ENCODE results near the gene LPIN1.

Gene LPIN1

DNA sequence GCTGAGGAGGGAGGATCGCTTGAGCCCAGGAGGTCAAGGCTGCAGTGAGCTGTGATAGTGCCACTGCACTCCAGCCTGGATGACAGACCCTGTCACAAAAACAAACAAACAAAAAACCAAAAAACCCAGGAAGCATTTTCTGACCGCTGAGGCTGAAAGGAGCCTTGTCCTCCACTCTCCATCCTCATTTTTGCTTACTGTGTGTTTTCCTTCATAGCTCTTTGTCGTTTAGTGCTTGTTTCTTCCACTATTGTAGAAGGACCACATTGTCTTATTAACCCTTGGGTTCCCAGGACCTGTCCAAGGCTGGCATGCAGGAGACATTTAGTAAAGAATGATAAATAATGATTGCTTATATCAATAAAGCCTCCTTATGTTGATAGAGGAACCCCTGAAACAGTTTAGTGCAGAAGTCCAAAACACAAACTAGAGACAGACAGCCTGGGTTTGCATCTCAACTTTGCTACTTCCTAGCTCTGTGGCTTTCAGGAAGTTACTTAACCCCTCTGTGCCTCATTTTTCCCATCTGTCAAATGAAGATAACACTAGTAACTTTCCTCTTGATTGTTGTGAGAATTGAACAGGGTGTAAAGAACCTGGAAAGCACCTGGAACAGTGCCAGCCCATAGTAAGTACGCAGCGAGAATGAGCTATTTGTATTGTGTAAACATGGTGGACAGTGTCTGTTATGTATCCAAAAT is 126.0 kb downstream of the LPIN1 start:
- DNase-seq, result no peak

DNA sequence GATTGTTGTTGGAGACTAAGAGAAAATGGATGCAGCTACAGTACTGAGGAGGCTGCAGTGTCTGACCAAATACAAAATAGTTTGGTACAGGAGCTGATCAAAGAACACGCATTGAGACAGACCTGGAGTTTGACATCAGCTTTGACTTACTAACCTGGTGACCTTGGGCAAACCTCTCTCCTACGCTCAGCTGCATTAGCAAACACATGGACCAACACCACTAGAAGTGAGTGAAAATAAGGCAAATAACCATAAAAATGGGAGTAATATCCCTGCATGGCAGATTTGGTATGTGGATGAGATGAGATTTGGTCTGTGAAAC is 126.5 kb downstream of the LPIN1 start:
- no peak for DNase-seq

DNA sequence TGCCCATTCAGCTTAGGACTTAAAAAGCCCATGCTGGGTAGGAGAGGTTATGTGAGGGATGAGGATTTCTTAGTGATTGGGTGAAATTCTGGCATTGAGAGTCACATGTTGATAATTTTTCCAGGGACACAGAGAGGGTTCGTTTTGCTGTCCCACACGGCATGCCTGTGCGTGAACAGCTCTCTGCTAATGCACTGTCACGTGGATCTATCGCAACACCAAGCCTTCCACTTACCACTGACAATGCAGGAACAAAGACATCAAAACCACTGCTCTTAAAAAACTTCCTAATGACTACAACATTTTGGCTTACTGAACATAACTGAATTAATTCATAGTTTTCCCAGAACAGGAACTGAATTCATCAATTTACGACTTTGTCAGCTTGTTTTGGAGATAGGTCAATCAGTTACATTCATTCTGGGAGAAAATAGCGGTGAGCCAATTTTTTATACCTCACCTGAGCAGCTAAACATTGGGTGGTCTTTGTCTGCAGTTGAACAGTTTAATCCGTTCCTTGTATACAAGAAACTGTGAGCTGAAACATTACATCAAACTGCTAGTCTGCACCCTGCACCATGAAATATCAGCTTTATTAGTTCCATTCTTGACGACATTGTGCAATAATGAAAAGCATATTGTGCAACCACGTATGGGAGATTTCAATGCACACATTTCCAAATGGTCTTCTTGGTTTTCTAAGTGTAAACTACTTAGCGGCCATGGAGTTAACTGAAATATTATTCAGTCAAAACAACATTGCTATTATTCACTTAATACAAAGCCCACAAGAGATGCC is 127.1 kb downstream of the LPIN1 start:
- DNase-seq, result no peak

DNA sequence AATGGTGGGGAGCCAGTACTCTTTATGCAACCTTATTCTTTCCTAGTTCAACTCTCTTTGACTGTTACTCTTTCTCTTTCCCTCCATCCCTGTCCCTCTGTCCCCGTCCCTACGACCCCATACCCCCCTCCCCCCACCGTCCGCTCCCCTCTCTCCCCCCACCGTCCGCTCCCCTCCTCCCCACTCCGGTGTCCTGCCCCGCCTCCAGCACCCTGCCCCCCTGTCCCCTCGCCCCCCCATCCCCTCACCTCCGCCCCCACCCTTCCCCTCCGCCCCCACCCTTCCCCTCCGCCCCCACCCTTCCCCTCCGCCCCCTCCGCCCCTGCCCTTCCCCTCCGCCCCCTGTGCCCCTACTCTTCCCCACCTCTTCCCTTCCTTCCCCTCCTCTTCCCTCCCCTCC is 128.4 kb downstream of the LPIN1 start:
- DNase-seq, result no peak

GRCh38 chr2:11875481-11875880 is 129.0 kb downstream of the LPIN1 start:
- no peak for DNase-seq

GRCh38 chr2:11876436-11876835 is 130.0 kb downstream of the LPIN1 start:
- DNase-seq, result no peak

- no peak for DNase-seq
Measured at GRCh38 chr2:11876889-11877288, 130.5 kb downstream of the LPIN1 start.

All from CD4-positive, alpha-beta T cell treated with Interleukin-12 subunit alpha and Interleukin-12 subunit beta, for 1 hour (primary cell).